ENCODE results near the gene KLHL15. TPM values are rescaled to one million over a fixed set of nuclear protein-coding genes. Genes with fewer than 3 reads are reported as not detected.

Gene KLHL15
- total and polyA plus RNA-seq, 2 experiments from 2014 or later: 13.2 to 52.6 TPM

DNA sequence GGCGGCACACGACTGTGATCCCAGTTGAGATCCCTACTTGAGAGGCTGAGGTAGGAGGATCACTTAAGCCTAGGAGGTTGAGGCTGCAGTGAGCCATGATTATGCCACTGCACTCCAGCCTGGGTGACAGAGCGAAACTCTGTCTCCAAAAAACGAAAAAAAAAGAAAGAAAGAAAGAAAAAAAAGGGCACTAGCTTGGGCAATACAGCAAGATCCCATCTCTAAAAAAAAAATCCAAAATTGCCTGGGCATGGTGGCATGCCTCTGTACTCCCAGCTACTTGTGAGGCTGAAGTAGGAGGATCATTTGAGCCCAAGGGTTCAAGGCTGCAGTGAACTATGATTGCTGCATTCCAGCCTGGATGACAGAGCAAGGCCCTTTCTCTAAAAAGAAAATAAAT is 10.7 kb upstream of the KLHL15 start:
- no peaks in the 10 kb centered on the region for H4K20me1 ChIP-seq (ENCODE audit: insufficient read depth, poor library complexity, severe bottlenecking)
- 79% methylated on average over 4 of the region's 4 CpGs for WGBS (ENCODE audit: low lambda C conversion rate, missing lambda C conversion rate)
- no peaks in the 10 kb centered on the region for H3K4me1 ChIP-seq (ENCODE audit: insufficient read depth)
- H3K27ac ChIP-seq: no peak overlapping the region
- DNase-seq (ENCODE audit: low spot score): no peak
- no peak overlapping the region for H3K4me2 ChIP-seq
- no peaks in the 10 kb centered on the region for H3K9me2 ChIP-seq (replicated peaks; ENCODE audit: insufficient read depth)
- H2AFZ ChIP-seq: no peak overlapping the region
- H3K4me3 ChIP-seq: no peak overlapping the region
- no peak for TF ChIP-seq EZH2 (IDR thresholded peaks at IDR 0.05; ENCODE audit: borderline replicate concordance)
- no peak for TF ChIP-seq EZH2phosphoT487 (IDR thresholded peaks at IDR 0.05; ENCODE audit: low read depth, severe bottlenecking, unreplicated experiment)
- no peak for TF ChIP-seq CTCF (IDR thresholded peaks at IDR 0.05; ENCODE audit: poor library complexity)
- no peaks in the 10 kb centered on the region for H3K36me3 ChIP-seq (replicated peaks; ENCODE audit: insufficient read depth, low read depth)
- no peaks in the 10 kb centered on the region for H3K79me2 ChIP-seq
- H3K27me3 ChIP-seq: no peaks in the 10 kb centered on the region
- H3K9me3 ChIP-seq (ENCODE audit: low read depth): no peaks in the 10 kb centered on the region

DNA sequence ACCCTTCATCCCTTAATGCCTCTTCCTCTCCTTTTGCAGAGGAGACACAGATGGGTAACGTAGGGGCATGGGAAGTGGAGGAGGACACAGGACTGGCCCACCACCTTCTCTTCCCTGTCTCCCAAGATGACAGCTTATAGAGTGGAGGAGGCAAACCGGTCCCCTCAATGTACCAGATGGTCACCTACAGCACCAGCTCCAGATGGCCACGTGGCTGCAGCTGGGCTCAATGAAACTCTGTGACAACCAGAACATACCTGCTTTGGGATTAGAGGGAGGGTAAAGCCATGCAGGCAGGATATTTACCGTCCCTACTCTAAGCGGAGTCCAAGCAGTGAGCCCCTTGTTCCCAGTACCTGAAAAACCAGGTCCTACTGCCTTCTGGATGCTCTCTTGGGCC is 7.5 kb upstream of the KLHL15 start:
- H3K4me3 ChIP-seq: no peak overlapping the region
- 83% methylated on average over 5 of the region's 5 CpGs for WGBS (ENCODE audit: low lambda C conversion rate, missing lambda C conversion rate)
- TF ChIP-seq EZH2 (IDR thresholded peaks at IDR 0.05; ENCODE audit: borderline replicate concordance) (no peak), EZH2phosphoT487 (IDR thresholded peaks at IDR 0.05; ENCODE audit: low read depth, severe bottlenecking, unreplicated experiment) (no peak), CTCF (IDR thresholded peaks at IDR 0.05; ENCODE audit: poor library complexity) (no peak)
- DNase-seq (ENCODE audit: low spot score): no peak
- H2AFZ ChIP-seq: no peak overlapping the region
- no peaks in the 10 kb centered on the region for H3K27me3 ChIP-seq
- H3K27ac ChIP-seq: no peak overlapping the region
- H3K9me3 ChIP-seq (ENCODE audit: low read depth): no peaks in the 10 kb centered on the region
- H3K9me2 ChIP-seq (replicated peaks; ENCODE audit: insufficient read depth): no peaks in the 10 kb centered on the region
- H4K20me1 ChIP-seq (ENCODE audit: insufficient read depth, poor library complexity, severe bottlenecking): no peaks in the 10 kb centered on the region
- no peaks in the 10 kb centered on the region for H3K79me2 ChIP-seq
- H3K4me1 ChIP-seq (ENCODE audit: insufficient read depth): no peaks in the 10 kb centered on the region
- H3K36me3 ChIP-seq (replicated peaks; ENCODE audit: insufficient read depth, low read depth): no peaks in the 10 kb centered on the region
- H3K4me2 ChIP-seq: no peak overlapping the region

GRCh38 chrX:24030597-24030996 is 3.6 kb upstream of the KLHL15 start:
- no peaks in the 10 kb centered on the region for H3K79me2 ChIP-seq
- no peaks in the 10 kb centered on the region for H3K36me3 ChIP-seq (replicated peaks; ENCODE audit: insufficient read depth, low read depth)
- no peaks in the 10 kb centered on the region for H3K9me2 ChIP-seq (replicated peaks; ENCODE audit: insufficient read depth)
- TF ChIP-seq CTCF (IDR thresholded peaks at IDR 0.05; ENCODE audit: poor library complexity) (no peak), EZH2 (IDR thresholded peaks at IDR 0.05; ENCODE audit: borderline replicate concordance) (no peak), EZH2phosphoT487 (IDR thresholded peaks at IDR 0.05; ENCODE audit: low read depth, severe bottlenecking, unreplicated experiment) (no peak)
- H3K27ac ChIP-seq: no peak overlapping the region
- 65% methylated on average over 5 of the region's 5 CpGs for WGBS (ENCODE audit: low lambda C conversion rate, missing lambda C conversion rate)
- H3K4me3 ChIP-seq: no peak overlapping the region
- DNase-seq (ENCODE audit: low spot score): no peak
- no peaks in the 10 kb centered on the region for H3K27me3 ChIP-seq
- H3K4me1 ChIP-seq (ENCODE audit: insufficient read depth): peaks cover 5% of the 10 kb centered on the region
- no peak overlapping the region for H3K4me2 ChIP-seq
- no peaks in the 10 kb centered on the region for H4K20me1 ChIP-seq (ENCODE audit: insufficient read depth, poor library complexity, severe bottlenecking)
- H2AFZ ChIP-seq: no peak overlapping the region
- H3K9me3 ChIP-seq (ENCODE audit: low read depth): no peaks in the 10 kb centered on the region

DNA sequence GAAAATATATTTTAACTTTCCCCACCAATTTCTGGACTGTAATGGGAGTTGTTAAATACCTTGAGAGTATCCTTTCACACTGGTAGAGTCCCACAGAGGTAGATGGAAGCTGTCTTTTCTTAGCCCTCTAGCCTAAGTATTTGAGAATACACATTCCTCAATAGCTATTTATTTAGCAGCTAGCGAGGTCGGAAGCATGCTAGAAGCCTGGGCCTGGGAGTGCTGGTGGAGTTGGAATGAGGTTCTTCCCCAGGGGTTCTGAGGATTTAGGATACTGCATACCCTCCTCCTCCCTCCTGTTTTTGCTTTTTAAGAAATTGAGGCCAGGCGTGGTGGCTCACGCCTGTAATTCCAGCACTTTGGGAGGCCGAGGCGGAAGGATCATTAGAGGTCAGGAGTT is 999 bp upstream of the KLHL15 start:
- DNase-seq (ENCODE audit: low spot score): no peak
- H3K36me3 ChIP-seq (replicated peaks; ENCODE audit: insufficient read depth, low read depth): no peaks in the 10 kb centered on the region
- H3K27me3 ChIP-seq: no peaks in the 10 kb centered on the region
- H3K9me3 ChIP-seq (ENCODE audit: low read depth): no peaks in the 10 kb centered on the region
- peaks cover 10% of the 10 kb centered on the region for H4K20me1 ChIP-seq (ENCODE audit: insufficient read depth, poor library complexity, severe bottlenecking)
- no peak overlapping the region for H2AFZ ChIP-seq
- no peak overlapping the region for H3K27ac ChIP-seq
- H3K4me1 ChIP-seq (ENCODE audit: insufficient read depth): peaks cover 5% of the 10 kb centered on the region
- H3K79me2 ChIP-seq: peaks cover 19% of the 10 kb centered on the region
- H3K4me2 ChIP-seq: no peak overlapping the region
- TF ChIP-seq CTCF (IDR thresholded peaks at IDR 0.05; ENCODE audit: poor library complexity) (no peak), EZH2phosphoT487 (IDR thresholded peaks at IDR 0.05; ENCODE audit: low read depth, severe bottlenecking, unreplicated experiment) (no peak), EZH2 (IDR thresholded peaks at IDR 0.05; ENCODE audit: borderline replicate concordance) (no peak)
- no peak overlapping the region for H3K4me3 ChIP-seq
- 91% methylated on average over 6 of the region's 6 CpGs for WGBS (ENCODE audit: low lambda C conversion rate, missing lambda C conversion rate)
- H3K9me2 ChIP-seq (replicated peaks; ENCODE audit: insufficient read depth): no peaks in the 10 kb centered on the region

Data from hepatocyte (in vitro differentiated cells).